GM19025 (cell line): Measurements from ENCODE around the gene TAL2.

ENCODE experiments used
- ATAC-seq: cut with Tn5 transposase; IDR thresholded peaks from one replicate; pipeline ENCODE4 v1.9.1; 2021; ENCODE audit warnings: mild to moderate bottlenecking, low read depth, moderate library complexity; ENCODE audit not compliant: unreplicated experiment

The TAL2 gene

DNA sequence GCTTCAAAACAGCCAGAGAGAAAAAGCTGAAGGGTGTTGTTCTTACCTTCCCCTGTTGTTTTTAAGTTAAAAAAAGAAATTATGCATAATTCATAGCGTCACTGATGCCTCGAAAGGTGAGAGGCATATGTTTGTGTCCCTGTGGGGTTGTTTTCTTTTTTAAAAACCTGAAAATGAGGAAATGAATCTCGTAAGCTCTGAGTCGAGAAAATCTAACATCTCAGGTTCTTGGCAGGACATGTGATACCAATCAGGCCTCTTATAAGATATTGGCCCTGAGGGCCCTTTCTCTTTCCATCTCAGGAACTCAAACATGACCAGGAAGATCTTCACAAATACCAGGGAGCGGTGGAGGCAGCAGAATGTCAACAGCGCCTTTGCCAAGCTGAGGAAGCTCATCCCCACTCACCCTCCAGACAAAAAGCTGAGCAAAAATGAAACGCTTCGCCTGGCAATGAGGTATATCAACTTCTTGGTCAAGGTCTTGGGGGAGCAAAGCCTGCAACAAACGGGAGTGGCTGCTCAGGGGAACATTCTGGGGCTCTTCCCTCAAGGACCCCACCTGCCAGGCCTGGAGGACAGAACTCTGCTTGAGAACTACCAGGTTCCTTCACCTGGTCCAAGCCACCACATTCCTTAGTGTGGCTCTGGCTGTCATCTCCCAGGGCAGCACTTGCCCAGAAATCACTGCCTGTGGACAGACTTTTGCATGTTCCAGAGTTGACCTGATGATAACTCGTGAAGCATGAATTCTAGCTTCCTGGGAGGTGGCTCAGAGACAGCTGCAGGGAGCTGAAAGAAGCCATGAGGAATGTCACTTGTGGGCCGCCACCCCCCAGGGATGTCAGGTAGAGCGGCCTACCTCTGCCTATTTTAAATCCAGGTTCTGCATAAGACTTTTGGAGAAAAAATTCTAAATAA, at the start of gene TAL2:
Gene TAL2 (plus strand): TSS at position 274 of the 921 bp plus-strand sequence. CDS start 40 bp downstream, at position 314.
- peak; percentile 83 for ATAC-seq

- no peak for ATAC-seq
Observed at GRCh38 chr9:105621001-105621400, 41.3 kb upstream of the TAL2 start.

GRCh38 chr9:105625088-105625487, 37.2 kb upstream of the TAL2 start:
- no peak for ATAC-seq

GRCh38 chr9:105632807-105633206, 29.4 kb upstream of the TAL2 start:
- no peak for ATAC-seq

DNA sequence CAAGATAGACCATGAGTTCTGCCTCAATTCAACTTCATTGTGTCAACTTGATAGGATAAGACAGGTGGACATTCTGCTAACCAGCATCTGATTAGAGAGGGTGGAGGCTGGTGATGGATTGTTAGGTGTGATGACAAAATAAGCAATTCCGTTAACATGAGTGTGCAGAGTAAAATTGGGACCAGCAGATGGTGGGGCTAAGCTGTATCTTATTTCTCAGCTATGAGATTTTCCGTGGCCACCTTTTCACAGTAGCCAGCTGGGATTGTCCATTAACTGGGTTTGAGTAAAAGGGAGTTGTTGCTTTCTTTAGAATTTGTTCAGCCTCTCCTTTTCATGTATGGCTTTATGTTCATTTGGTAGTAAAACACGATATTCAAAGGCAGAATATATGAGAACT, 28.8 kb upstream of the TAL2 start:
- ATAC-seq = no peak

DNA sequence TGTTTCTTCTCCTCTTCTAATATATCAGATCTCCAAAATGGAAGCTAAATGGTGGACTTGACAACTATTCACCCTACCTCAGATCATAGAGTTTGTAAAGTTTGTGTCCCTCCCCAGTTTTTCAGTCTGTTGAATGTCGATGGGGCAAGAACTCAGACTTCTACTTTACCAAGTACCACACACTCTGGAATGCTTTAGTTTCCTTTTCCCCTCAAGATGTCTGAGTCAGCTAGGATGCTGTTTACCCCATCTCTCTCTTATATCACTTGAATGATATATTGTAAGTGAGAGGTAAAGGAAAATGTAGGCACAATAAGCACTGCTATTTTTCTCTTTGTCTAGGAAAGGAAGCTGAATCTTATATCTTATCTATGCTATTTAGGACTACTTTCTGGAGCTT, 25.9 kb upstream of the TAL2 start:
- no peak for ATAC-seq

GRCh38 chr9:105637787-105638395, 24.4 kb upstream of the TAL2 start:
- ATAC-seq = no peak

- no peak for ATAC-seq
Observed at GRCh38 chr9:105639936-105640335, 22.3 kb upstream of the TAL2 start.

GRCh38 chr9:105643795-105644194, 18.5 kb upstream of the TAL2 start:
- no peak for ATAC-seq

DNA sequence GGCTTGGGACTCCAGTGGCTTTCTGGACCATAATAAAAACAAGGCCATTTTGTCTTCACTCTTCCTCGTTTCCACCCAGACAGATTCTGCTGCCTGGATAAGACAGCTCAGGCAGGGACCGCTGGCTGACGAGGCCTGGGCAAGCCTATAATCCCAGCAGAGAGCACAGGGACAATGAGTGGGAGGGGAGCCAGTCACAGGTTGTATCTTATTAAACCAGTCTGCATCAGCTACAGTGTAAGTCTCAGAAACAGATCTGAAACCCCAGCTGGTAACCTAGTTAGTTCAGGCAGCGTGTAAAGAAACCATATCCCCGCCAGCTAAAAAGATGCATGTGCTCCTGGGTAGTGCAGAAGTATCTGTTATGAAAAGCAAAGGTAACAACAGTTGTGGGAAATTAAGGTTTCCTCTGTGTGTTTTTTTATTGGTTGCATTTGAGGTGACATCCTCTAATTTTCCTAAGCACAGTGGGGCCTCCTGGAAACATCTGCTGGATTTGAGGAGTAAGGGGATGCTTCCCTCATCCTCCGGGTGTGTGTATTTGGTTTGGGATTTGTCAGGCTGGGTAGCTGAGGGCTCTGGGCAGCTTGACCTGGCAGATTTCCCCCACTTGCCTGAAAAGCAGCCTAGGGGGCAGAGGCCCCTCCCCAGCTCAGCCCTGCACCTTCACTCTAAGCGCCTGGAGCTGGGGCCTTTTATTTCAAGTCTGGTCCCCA, 15.2 kb upstream of the TAL2 start:
- no peak for ATAC-seq

DNA sequence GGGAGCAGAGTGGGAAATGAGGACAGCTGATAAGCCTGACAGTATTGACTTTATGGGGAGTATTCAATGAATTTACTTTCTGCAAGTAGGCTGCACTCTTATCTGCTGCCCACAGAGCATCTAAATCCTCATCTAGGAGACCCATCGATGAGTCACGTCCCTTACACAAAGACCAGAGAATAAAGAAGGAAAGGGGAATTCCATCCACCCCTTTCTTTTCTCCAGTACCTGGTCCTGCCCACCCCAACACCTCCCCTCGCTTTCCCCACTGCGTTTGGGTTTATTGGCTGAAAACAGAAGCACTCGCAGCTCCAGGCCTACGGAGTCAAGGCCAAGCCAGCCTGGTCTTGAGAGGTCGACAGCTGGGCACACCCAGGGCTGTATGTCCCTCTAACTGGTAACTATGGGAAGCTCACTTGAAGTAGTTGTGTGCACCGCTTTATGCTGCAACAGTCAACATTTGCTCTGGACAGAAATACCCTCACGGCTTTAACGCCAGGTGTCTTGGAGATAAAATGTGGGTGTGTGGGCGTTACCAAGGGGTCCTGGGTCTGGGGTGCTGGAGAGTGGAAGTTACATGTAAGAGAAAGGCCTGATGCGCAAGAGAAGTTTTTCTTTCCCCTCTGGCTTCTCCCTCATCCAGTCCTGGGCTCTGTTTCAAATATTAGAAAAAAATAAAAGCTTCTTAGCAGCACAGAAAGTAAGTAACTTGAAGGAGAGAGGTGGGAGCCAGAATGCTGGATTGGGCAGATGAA, 14.5 kb upstream of the TAL2 start:
- no peak for ATAC-seq

DNA sequence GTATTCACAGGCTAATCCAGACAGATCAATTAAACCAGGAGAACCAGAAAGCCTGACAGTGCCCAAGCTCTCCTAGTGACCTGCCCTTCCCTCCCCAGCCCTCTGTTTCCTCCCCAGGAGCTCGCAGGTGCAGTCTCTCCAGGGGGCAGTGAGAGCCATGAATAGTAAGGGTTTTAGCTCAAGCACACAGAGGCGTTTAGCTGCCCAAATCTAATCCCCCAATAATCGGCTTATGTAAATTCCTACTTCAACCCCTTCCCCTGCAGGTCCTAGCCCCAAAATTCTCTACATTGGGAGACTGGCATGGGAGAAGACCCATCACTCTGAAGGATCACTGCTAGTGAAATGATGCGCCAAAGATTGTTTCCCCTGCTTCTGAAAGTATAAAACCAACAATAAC, 10.5 kb upstream of the TAL2 start:
- ATAC-seq = no peak

- peak; percentile 64 for ATAC-seq
Observed at GRCh38 chr9:105656131-105656921, 5.9 kb upstream of the TAL2 start.

GRCh38 chr9:105658351-105658750, 3.9 kb upstream of the TAL2 start:
- no peak for ATAC-seq

- ATAC-seq = no peak
Observed at GRCh38 chr9:105661011-105661410, 1.2 kb upstream of the TAL2 start.

DNA sequence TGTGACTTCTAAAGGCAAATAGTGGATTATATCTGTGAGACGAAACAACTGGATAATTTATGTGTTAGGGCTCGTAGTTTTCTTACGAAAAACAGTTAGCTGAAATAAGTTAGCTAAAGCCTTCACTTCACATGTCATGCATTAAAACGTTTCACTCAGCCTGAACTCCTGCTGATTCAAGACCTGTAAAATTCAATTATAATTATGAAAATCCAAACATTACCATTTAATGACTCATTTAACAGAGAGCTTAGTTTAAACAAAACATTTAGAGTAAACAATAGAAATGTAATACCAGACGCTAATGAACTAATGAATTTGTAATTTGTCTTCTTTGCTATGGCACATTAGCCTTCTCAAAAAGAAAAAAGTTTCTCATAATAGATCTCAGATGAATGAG, 1.7 kb downstream of the TAL2 start:
- ATAC-seq = no peak

DNA sequence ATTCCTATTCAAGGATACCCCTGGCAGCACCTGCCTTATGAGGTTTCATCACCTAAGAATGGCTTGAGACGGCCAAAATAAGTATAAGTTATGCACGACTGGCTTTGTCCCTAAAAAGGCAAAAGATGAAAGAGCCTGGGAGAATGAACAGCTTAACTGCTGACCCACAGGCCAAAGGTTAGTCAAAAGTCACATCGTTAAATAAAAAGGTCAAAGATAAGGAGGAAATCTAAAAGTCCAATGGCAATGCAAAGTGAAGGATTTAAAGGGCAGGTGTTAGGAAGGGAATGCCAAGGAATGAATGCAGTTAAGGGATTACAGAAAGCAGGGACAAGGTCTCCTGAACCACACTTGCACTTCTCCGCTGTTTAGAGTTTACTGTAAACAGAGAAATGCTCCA, 5.6 kb downstream of the TAL2 start:
- no peak for ATAC-seq

- no peak for ATAC-seq
Observed at GRCh38 chr9:105670315-105670714, 8.1 kb downstream of the TAL2 start.

DNA sequence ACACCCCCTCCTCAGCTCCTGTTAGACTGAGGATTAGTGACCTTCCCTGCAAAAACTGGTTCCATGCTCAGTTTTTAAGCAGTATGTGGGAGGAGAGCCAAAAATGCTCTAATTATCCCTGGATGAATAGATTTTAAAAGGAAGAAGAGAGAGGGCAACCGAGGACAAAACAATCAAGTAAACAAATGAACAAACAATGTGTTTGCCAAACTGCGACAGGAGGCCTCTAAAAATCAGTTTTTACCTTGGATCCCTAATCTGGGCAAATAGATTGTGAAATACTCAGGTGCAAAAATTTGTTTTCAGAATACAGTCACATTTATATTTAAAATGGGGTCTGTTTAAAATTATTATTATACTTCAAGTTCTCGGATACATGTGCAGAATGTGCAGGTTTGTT, 8.5 kb downstream of the TAL2 start:
- no peak for ATAC-seq

DNA sequence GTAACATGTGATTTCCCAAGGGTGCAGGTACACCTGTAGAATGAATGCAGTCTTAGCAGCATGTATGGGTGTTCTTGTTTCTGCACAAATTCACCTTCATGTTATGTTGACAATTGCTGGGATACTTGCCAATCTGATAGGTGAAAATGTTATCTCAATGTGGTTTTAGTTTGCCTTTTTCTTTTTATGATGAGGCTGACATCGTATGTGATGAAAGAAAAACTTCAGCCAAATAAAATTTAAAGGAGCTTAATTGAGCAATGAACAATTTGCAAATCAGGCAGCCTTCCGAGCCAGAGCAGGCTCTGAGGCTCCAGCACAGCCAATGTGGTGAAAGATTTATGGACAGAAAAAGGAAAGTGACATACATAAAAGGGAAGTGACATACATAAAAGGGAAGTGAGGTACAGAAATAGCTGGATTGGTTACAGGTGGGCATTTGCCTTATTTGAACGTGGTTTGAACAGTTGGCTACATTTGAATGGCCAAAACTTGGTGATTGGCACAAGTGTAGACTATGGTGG, 10.5 kb downstream of the TAL2 start:
- ATAC-seq = no peak
